GM23338 (cell line): ENCODE results near the gene PEPD.

Experiments
- CREB1 ChIP-seq: fragments of 250-450 bp; sonication (Bioruptor Pico); IDR thresholded peaks from 2 replicates; pipeline ENCODE4 v1.5.0; 2020; ENCODE audit warnings: low read depth, mild to moderate bottlenecking, moderate library complexity
- CTCF ChIP-seq, 2 experiments: fragments of 200-600 bp in 1 of 2; sonication (generic) in 1 of 2; conservative IDR thresholded peaks; 2 replicates each; pipeline versions ENCODE4 v1.5.1 to v1.6.1; 2016 to 2017; ENCODE audit warnings: antibody characterized with exemption in 2 of 2, low read depth in 2 of 2, mild to moderate bottlenecking in 2 of 2, moderate library complexity in 1 of 2
- EZH2 ChIP-seq: fragments of 200-600 bp; sonication (generic); IDR thresholded peaks from one replicate; pipeline ENCODE4 v1.8.0; 2017; ENCODE audit warnings: antibody characterized with exemption, mild to moderate bottlenecking, low read depth; ENCODE audit not compliant: unreplicated experiment
- EZH2phosphoT487 ChIP-seq: fragments of 200-600 bp; sonication (generic); IDR thresholded peaks from one replicate; pipeline ENCODE4 v1.8.1; 2018; ENCODE audit warnings: antibody characterized with exemption; ENCODE audit not compliant: unreplicated experiment
- JUNB ChIP-seq: IDR thresholded peaks from one replicate; pipeline ENCODE4 v1.6.1; 2016; ENCODE audit warnings: antibody characterized with exemption; ENCODE audit not compliant: unreplicated experiment
- NANOG ChIP-seq: IDR thresholded peaks from 2 replicates; pipeline ENCODE4 v1.6.1; 2016; ENCODE audit warnings: antibody characterized with exemption, borderline replicate concordance
- POLR2AphosphoS5 ChIP-seq: IDR thresholded peaks from 2 replicates; pipeline ENCODE4 v1.6.1; 2016; ENCODE audit warnings: antibody characterized with exemption, low read depth
- REST ChIP-seq: IDR thresholded peaks from one replicate; pipeline ENCODE4 v1.6.1; 2018; ENCODE audit warnings: antibody characterized with exemption; ENCODE audit not compliant: unreplicated experiment
- STAT1 ChIP-seq: IDR thresholded peaks from one replicate; pipeline ENCODE4 v1.6.1; 2016; ENCODE audit warnings: antibody characterized with exemption; ENCODE audit not compliant: unreplicated experiment
- ZNF114 ChIP-seq: fragments of 250-450 bp; sonication (Bioruptor Pico); IDR thresholded peaks from 2 replicates; pipeline ENCODE4 v1.5.0; 2020; ENCODE audit warnings: mild to moderate bottlenecking, moderate library complexity
- ZNF331 ChIP-seq: fragments of 250-450 bp; sonication (Bioruptor Pico); IDR thresholded peaks from 2 replicates; pipeline ENCODE4 v1.5.0; 2020; ENCODE audit warnings: low read depth, mild to moderate bottlenecking, moderate library complexity
- ZNF462 ChIP-seq: fragments of 250-450 bp; sonication (Bioruptor Pico); IDR thresholded peaks from 2 replicates; pipeline ENCODE4 v1.5.0; 2020; ENCODE audit warnings: mild to moderate bottlenecking, moderate library complexity
- TF ChIP-seq, protein P1 (sequence below): IDR thresholded peaks from 2 replicates; pipeline ENCODE4 v1.6.1; 2016; ENCODE audit warnings: antibody characterized with exemption

DNA sequence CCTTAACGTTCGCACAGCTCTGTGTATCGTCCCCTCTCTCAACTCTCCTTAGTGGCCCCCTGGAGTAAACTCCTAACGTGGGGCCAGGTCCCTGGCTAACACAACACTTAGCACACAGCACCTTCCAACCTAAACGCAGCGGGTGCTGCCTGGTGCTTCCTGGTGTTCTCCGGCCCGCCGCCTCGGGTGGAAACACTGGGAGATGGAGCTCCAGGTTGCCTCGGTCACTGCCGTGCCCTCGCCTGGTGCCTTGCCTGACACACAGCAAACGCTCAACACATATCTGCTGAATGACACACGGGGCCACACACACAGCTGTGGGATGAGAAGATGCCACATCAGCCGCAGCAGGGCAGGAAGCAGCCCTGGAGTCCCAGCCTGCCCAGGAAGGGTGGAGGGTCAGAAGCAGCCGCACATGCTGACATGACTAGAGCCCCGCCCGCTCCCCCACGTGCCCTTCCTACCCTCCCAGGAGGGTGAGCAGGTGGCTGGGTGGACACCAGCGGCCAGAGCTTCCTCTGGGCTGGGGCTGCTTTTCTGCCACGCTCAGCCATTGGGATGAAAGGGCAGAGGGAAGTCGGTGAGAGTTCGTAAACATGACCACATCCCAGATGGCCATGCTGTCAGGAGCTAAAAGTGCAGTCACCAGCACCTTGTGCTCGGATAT is 6.6 kb downstream of the PEPD start:
- TF ChIP-seq CTCF (conservative IDR thresholded peaks at IDR 0.05; ENCODE audit: low read depth in 2 of 2) (no peak), POLR2AphosphoS5 (no peak), EZH2 (no peak), REST (no peak), CREB1 (no peak), EZH2phosphoT487 (no peak), ZNF462 (CRISPR knock-in tag) (no peak), ZNF331 (no peak), NANOG (no peak), ZNF114 (CRISPR knock-in tag) (no peak), JUNB (no peak), STAT1 (no peak)
- TF ChIP-seq, protein P1, sequence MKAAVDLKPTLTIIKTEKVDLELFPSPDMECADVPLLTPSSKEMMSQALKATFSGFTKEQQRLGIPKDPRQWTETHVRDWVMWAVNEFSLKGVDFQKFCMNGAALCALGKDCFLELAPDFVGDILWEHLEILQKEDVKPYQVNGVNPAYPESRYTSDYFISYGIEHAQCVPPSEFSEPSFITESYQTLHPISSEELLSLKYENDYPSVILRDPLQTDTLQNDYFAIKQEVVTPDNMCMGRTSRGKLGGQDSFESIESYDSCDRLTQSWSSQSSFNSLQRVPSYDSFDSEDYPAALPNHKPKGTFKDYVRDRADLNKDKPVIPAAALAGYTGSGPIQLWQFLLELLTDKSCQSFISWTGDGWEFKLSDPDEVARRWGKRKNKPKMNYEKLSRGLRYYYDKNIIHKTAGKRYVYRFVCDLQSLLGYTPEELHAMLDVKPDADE: no peak
